Measurements from ENCODE around the gene SLC6A11. TPM values are rescaled to one million over a fixed set of nuclear protein-coding genes. Genes with fewer than 3 reads are reported as not detected.
A peak's percentile ranks its signal among the peaks of the same experiment; 100 is the strongest.

Gene SLC6A11
- total and polyA plus RNA-seq, 9 of the 15 experiments (the other 6 are each of a cell fraction or from before 2014, with no cell fraction given) = 0.04 TPM; not detected in 8

- TF ChIP-seq RFX5 (IDR thresholded peaks at IDR 0.05; ENCODE audit: low read depth, low read length) (no peak), NKRF (IDR thresholded peaks at IDR 0.05; ENCODE audit: borderline replicate concordance) (no peak), ZNF280B (CRISPR knock-in tag; IDR thresholded peaks at IDR 0.05) (peak; percentile 79; the same call in 1 of the 2 replicates), ZZZ3 (IDR thresholded peaks at IDR 0.05) (no peak)
These were observed 91.2 kb downstream of the SLC6A11 start (continued) for GRCh38 chr3:10907262-10907661.

GRCh38 chr3:10910367-10910766 is 94.3 kb downstream of the SLC6A11 start:
- DNase-seq (ENCODE audit: extremely low read depth in 1 of 4, low spot score in 3 of 4) (no peak), ATAC-seq (no peak), FAIRE-seq (no peak)
- intact Hi-C loops (cut with micrococcal nuclease) = no loop called here
- in situ Hi-C loops (cut with MboI) = no loop called here
- WGBS (ENCODE audit: insufficient coverage, low coverage, missing lambda C conversion rate) = 0% methylated on average over 3 of the region's 3 CpGs
- H3K9me1 ChIP-seq (ENCODE audit: control insufficient read depth, insufficient read depth, low read length) = no peaks in the 10 kb centered on the region
- no peaks in the 10 kb centered on the region for H3K4me1 ChIP-seq (replicated peaks in 1 of 2; ENCODE audit: control insufficient read depth in 2 of 2, insufficient read depth in 2 of 2, low read length in 2 of 2)
- H3K4me2 ChIP-seq (ENCODE audit: insufficient read depth, low read length) = no peak overlapping the region
- no peaks in the 10 kb centered on the region for H3K36me3 ChIP-seq (ENCODE audit: control insufficient read depth, insufficient read depth, low read length)
- H3K79me2 ChIP-seq (ENCODE audit: control insufficient read depth, insufficient read depth, low read length) = no peaks in the 10 kb centered on the region
- ChIA-PET CTCF (ENCODE audit: low intra/inter-chr PET ratio) (no interaction called here), POLR2A (interaction anchor here (0.7 kb wide), 1 partner anchor 36 kb away, joined by 3 read pairs; no protein-coding TSS in a partner anchor)
- no peak overlapping the region for H3K9ac ChIP-seq (ENCODE audit: insufficient read depth in 1 of 2, low read depth in 2 of 2, low read length in 2 of 2)
- H3K27ac ChIP-seq (ENCODE audit: extremely low read depth, low read depth, low read length) = no peak overlapping the region
- H3K9me3 ChIP-seq (replicated peaks; ENCODE audit: control insufficient read depth, insufficient read depth, low read depth, low read length) = no peaks in the 10 kb centered on the region
- no TSS peak for BruUV-seq (replicated peaks)
- 0 out of 2 replicates have a peak, but pooled peaks cover 2% of the 10 kb centered on the region for H4K20me1 ChIP-seq (replicated peaks; ENCODE audit: control insufficient read depth, insufficient read depth, low read length)
- H2AFZ ChIP-seq (ENCODE audit: low read depth, low read length) = no peak overlapping the region
- H3K27me3 ChIP-seq (ENCODE audit: control insufficient read depth in 2 of 2, insufficient read depth in 2 of 2, low read length in 2 of 2) = peaks cover 0 to 15% of the 10 kb centered on the region in 2 experiments; a peak in 3 of 5 replicates
- no peak overlapping the region for H3K4me3 ChIP-seq
- TF ChIP-seq PYGO2 (tag; IDR thresholded peaks at IDR 0.05) (no peak), FOXP4 (CRISPR knock-in tag; IDR thresholded peaks at IDR 0.05; ENCODE audit: borderline replicate concordance) (no peak), ZBTB11 (CRISPR knock-in tag; IDR thresholded peaks at IDR 0.05) (no peak), MAFF (IDR thresholded peaks at IDR 0.05; ENCODE audit: low read length) (no peak), SMARCA5 (IDR thresholded peaks at IDR 0.05) (no peak), STAT5A (IDR thresholded peaks at IDR 0.05; ENCODE audit: borderline replicate concordance, low read length) (no peak)

Measured in K562 (cell line).